ENCODE measurements around the gene CGB7.
A peak's percentile ranks its signal among the peaks of the same experiment; 100 is the strongest.

CGB7 gene

GRCh38 chr19:49017041-49017665, 40.4 kb downstream of the CGB7 start, which contains the start of gene LHB:
LHB (minus strand) TSS chr19:49017091; CDS start chr19:49017081, 10 bp downstream.
- peaks cover 11 to 38% of the 10 kb centered on the region in 2 experiments; a peak in 2 of 3 replicates for H3K36me3 ChIP-seq (ENCODE audit: control insufficient read depth in 2 of 2, insufficient read depth in 1 of 2, low read length in 2 of 2)
- POLR2A ChIA-PET: interaction anchor here (0.6 to 1.5 kb wide), 2 partner anchors 24 to 1582 kb away, joined by 7 to 8 read pairs; partner anchors contain the start of genes GYS1 and RUVBL2
- H3K4me3 ChIP-seq (ENCODE audit: low read depth, low read length): peak within 1 kb of the TSS; percentile 24
- no peak for TF ChIP-seq ZNF660 (tag by site-specific recombination; IDR thresholded peaks at IDR 0.05)
- no peak for TF ChIP-seq ZNF366 (tag by site-specific recombination; conservative IDR thresholded peaks at IDR 0.05)
- no peak for TF ChIP-seq ZNF202 (tag by site-specific recombination; IDR thresholded peaks at IDR 0.05; ENCODE audit: borderline replicate concordance)
- no peak for TF ChIP-seq BCL11B (tag by site-specific recombination; IDR thresholded peaks at IDR 0.05; ENCODE audit: low read depth)
- TF ChIP-seq ZNF112 (tag by site-specific recombination; IDR thresholded peaks at IDR 0.05): no peak
- no peak for TF ChIP-seq ZNF133 (tag by site-specific recombination; IDR thresholded peaks at IDR 0.05)
- no peak for TF ChIP-seq ZNF23 (tag by site-specific recombination; IDR thresholded peaks at IDR 0.05; ENCODE audit: borderline replicate concordance)
- no peak for TF ChIP-seq ZNF214 (tag by site-specific recombination; IDR thresholded peaks at IDR 0.05; ENCODE audit: borderline replicate concordance)
- TF ChIP-seq ZNF548 (tag by site-specific recombination; IDR thresholded peaks at IDR 0.05): no peak
- no peak for TF ChIP-seq TCF7L2 (IDR thresholded peaks at IDR 0.05; ENCODE audit: borderline replicate concordance, low read depth, low read length)
- no peak for TF ChIP-seq ZNF362 (tag by site-specific recombination; IDR thresholded peaks at IDR 0.05)
- no peak for TF ChIP-seq ZNF521 (tag by site-specific recombination; IDR thresholded peaks at IDR 0.05)
- no peak for TF ChIP-seq ZNF19 (tag by site-specific recombination; IDR thresholded peaks at IDR 0.05; ENCODE audit: low read depth)
- no peak for TF ChIP-seq ZNF610 (tag by site-specific recombination; IDR thresholded peaks at IDR 0.05; ENCODE audit: borderline replicate concordance)
- no peak for TF ChIP-seq SP2 (tag by site-specific recombination; IDR thresholded peaks at IDR 0.05)
- no peak for TF ChIP-seq ZBTB1 (tag by site-specific recombination; IDR thresholded peaks at IDR 0.05)
- no peak for TF ChIP-seq ZNF670 (tag by site-specific recombination; IDR thresholded peaks at IDR 0.05; ENCODE audit: low read depth)
- TF ChIP-seq OSR2 (tag by site-specific recombination; IDR thresholded peaks at IDR 0.05): no peak
- no peak for TF ChIP-seq RBAK (tag by site-specific recombination; IDR thresholded peaks at IDR 0.05)
- TF ChIP-seq GFI1B (tag by site-specific recombination; IDR thresholded peaks at IDR 0.05): no peak
- CTCF ChIA-PET: interaction anchor here (0.5 to 3.1 kb wide), 9 partner anchors 9 to 229 kb away, joined by 3 to 26 read pairs (median 4); partner anchors contain the start of gene CGB2
- H3K4me1 ChIP-seq (ENCODE audit: control insufficient read depth, insufficient read depth, low read length): peaks cover 8% of the 10 kb centered on the region
- no peaks in the 10 kb centered on the region for H3K9me3 ChIP-seq (ENCODE audit: control insufficient read depth, insufficient read depth, low read depth, low read length)
- H3K27ac ChIP-seq (ENCODE audit: extremely low read depth, low read depth, low read length): no peak within 1 kb of the TSS; the same call in 1 of the 2 replicates

DNA sequence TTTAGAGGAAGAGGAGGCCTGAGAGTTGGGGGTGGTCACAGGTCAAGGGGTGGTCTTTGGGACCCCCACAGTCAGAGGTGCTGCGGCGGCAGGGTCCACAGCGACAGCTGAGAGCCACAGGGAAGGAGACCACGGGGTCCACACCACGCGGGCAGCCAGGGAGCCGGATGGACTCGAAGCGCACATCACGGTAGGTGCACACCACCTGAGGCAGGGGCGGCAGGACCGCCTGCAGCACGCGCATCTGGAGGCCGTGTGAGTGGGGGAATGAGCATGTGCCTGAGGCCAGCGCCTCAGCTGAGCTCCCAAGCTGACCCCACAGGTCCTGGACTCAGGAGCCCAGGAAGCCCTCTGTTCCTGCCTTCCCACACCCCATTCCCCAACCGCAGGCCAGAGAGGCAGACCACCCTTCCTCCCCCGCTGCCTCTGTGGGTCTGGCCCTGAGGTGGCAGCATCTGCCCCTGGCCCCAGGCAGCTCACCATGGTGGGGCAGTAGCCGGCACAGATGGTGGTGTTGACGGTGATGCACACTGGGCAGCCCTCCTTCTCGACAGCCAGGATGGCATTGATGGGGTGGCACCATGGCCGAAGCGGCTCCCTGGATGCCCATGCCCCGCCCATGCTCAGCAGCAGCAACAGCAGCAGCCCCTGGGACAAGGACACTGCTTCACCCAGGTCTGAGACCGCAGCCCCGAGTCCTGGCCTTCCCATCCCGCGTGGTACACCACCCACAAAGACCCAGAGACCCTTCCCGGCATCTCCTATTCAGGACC, 41.3 kb downstream of the CGB7 start:
- POLR2A ChIA-PET: no interaction called here

More for the DNA sequence above, 41.3 kb downstream of the CGB7 start:
- Histone ChIP-seq H3K4me1 (ENCODE audit: control insufficient read depth, insufficient read depth, low read length) (peaks cover 7% of the 10 kb centered on the region), H3K4me3 (ENCODE audit: low read depth, low read length) (no peak overlapping the region), H3K9me3 (ENCODE audit: control insufficient read depth, insufficient read depth, low read depth, low read length) (no peaks in the 10 kb centered on the region), H3K27ac (ENCODE audit: extremely low read depth, low read depth, low read length) (no peak overlapping the region), H3K36me3 (ENCODE audit: control insufficient read depth in 2 of 2, insufficient read depth in 1 of 2, low read length in 2 of 2) (peaks cover 11 to 47% of the 10 kb centered on the region in 2 experiments; a peak in 2 of 3 replicates)
- no peak for TF ChIP-seq ZNF155 (tag by site-specific recombination; IDR thresholded peaks at IDR 0.05)
- TF ChIP-seq ZNF555 (tag by site-specific recombination; conservative IDR thresholded peaks at IDR 0.05): no peak
- CTCF ChIA-PET: interaction anchor here (0.6 kb wide), 1 partner anchor 177 kb away, joined by 4 read pairs; no protein-coding TSS in a partner anchor

All from HEK293 (cell line).